OCI-LY7 (cell line): ENCODE results near the gene ZBED4. TPM values are rescaled to one million over a fixed set of nuclear protein-coding genes. Genes with fewer than 3 reads are reported as not detected.

Source experiments
- BruUV-seq: library from RNA; stranded (reverse); fragments of 400-500 nt; replicated peaks from 2 replicates; lab custom pipeline; 2021; lab: Mats Ljungman, UMichigan
- CTCF ChIA-PET: fragments of 300-600 bp; sonication (Branson Sonifier 250); formaldehyde crosslinking; loops from one replicate; lab custom pipeline; 2022; ENCODE audit warnings: antibody characterized with exemption; ENCODE audit not compliant: unreplicated experiment; lab: Charles Lee
- POLR2A ChIA-PET: fragments of 300-600 bp; sonication (Branson Sonifier 250); formaldehyde crosslinking; loops from one replicate; lab custom pipeline; 2022; ENCODE audit warnings: antibody characterized with exemption; lab: Charles Lee
- DNase-seq: peaks from one replicate; pipeline ENCODE4 v3.0.0-alpha.2; 2015; ENCODE audit warnings: low spot score
- H2AFZ ChIP-seq: fragments of 200-600 bp; sonication (generic), shearing (Covaris generic); 2 replicates; pipeline ENCODE4 v1.6.1; 2014; ENCODE audit warnings: mild to moderate bottlenecking, antibody characterized with exemption, low read length, moderate library complexity
- H3K27ac ChIP-seq: fragments of 200-600 bp; sonication (generic); 2 replicates; pipeline ENCODE4 v1.5.1; 2014; ENCODE audit warnings: mixed run types, low read depth, mild to moderate bottlenecking, moderate library complexity, low read length, inconsistent platforms; ENCODE audit not compliant: poor library complexity, severe bottlenecking
- H3K36me3 ChIP-seq: fragments of 200-600 bp; sonication (generic); 2 replicates; pipeline ENCODE4 v1.6.1; 2014; ENCODE audit warnings: mild to moderate bottlenecking, antibody characterized with exemption, low read length, moderate library complexity, mixed read lengths; ENCODE audit not compliant: insufficient read depth
- H3K4me1 ChIP-seq: fragments of 200-600 bp; sonication (generic); 2 replicates; pipeline ENCODE4 v1.5.1; 2014; ENCODE audit warnings: mild to moderate bottlenecking, low read length; ENCODE audit not compliant: insufficient read depth, poor library complexity, severe bottlenecking
- H3K4me2 ChIP-seq: fragments of 200-600 bp; sonication (generic); 2 replicates; pipeline ENCODE4 v1.6.1; 2014; ENCODE audit warnings: mild to moderate bottlenecking, low read length
- H3K4me3 ChIP-seq: fragments of 200-600 bp; sonication (generic); 2 replicates; pipeline ENCODE4 v1.5.1; 2014; ENCODE audit warnings: mild to moderate bottlenecking, low read depth, low read length; ENCODE audit not compliant: poor library complexity, severe bottlenecking
- H3K79me2 ChIP-seq: fragments of 200-600 bp; sonication (generic); 2 replicates; pipeline ENCODE4 v1.6.1; 2016; ENCODE audit warnings: low read depth, mild to moderate bottlenecking, low read length, moderate library complexity, mixed read lengths; ENCODE audit not compliant: insufficient read depth
- H3K9me2 ChIP-seq: fragments of 200-600 bp; sonication (generic); 2 replicates; pipeline ENCODE4 v1.6.1; 2016; ENCODE audit warnings: mild to moderate bottlenecking, low read length, mixed read lengths; ENCODE audit not compliant: insufficient read depth
- H3K9me3 ChIP-seq: fragments of 200-600 bp; sonication (generic); 2 replicates; pipeline ENCODE4 v1.6.1; 2014; ENCODE audit warnings: mild to moderate bottlenecking, mixed run types, low read length, mixed read lengths
- H4K20me1 ChIP-seq: fragments of 200-600 bp; sonication (generic); 2 replicates; pipeline ENCODE4 v1.6.1; 2014; ENCODE audit warnings: mild to moderate bottlenecking, antibody characterized with exemption, low read length, moderate library complexity, mixed read lengths; ENCODE audit not compliant: insufficient read depth
- EZH2phosphoT487 ChIP-seq: fragments of 200-600 bp; sonication (generic); IDR thresholded peaks from 2 replicates; pipeline ENCODE4 v1.6.1; 2018; ENCODE audit warnings: low read depth, borderline replicate concordance, mild to moderate bottlenecking, mixed run types, antibody characterized with exemption, low read length, moderate library complexity, mixed read lengths
- intact Hi-C: fragments of 100-400 bp; cut with micrococcal nuclease; formaldehyde crosslinking; loops from one replicate; pipeline ENCODE4 v1.10.0; 2022; ENCODE audit not compliant: unreplicated experiment
- total RNA-seq, 2 experiments: library from RNA; depleted of rRNA in 1 of 2; stranded (reverse); fragments of >200 nt in 1 of 2; shearing (Covaris generic) in 1 of 2; gene quantifications; 2 replicates each; pipeline ENCODE4 v1.2.3, GENCODE V29; 2014 to 2022
- TF ChIP-seq, protein P1 (sequence below): fragments of 200-600 bp; sonication (generic); conservative IDR thresholded peaks from 2 replicates; pipeline ENCODE4 v1.5.1; 2014; ENCODE audit warnings: mild to moderate bottlenecking, antibody characterized with exemption, low read length, moderate library complexity, mixed read lengths

Gene ZBED4
- total RNA-seq, 2 experiments from 2014 or later, result 30.4 to 31.6 TPM

DNA sequence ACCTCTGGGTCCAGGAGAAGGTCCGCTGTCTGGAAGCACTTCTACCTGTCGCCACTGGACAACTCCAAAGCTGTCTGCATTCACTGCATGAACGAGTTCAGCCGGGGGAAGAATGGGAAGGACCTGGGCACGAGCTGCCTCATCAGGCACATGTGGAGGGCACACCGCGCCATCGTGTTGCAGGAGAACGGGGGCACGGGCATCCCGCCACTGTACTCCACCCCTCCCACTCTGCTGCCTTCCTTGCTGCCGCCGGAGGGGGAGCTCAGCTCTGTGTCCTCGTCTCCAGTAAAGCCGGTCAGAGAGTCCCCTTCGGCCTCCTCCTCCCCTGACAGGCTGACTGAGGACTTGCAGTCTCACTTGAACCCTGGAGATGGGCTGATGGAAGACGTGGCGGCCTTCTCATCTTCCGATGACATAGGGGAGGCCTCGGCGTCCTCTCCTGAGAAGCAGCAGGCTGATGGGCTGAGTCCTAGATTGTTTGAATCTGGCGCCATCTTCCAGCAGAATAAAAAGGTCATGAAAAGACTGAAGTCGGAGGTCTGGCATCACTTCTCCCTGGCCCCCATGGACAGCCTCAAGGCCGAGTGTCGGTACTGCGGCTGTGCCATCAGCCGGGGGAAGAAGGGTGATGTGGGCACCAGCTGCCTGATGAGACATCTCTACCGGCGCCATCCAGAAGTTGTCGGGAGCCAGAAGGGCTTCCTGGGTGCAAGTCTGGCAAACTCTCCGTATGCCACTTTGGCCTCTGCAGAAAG, 31.0 kb downstream of the ZBED4 start:
- no peak for DNase-seq
- Histone ChIP-seq H3K36me3 (peaks cover 68% of the 10 kb centered on the region), H3K4me2 (no peak overlapping the region), H3K9me3 (peaks cover 9% of the 10 kb centered on the region; the same call in 1 of the 2 replicates), H2AFZ (no peak overlapping the region), H3K9me2 (no peaks in the 10 kb centered on the region), H3K27ac (no peak overlapping the region), H3K79me2 (peaks cover 26% of the 10 kb centered on the region; the same call in 1 of the 2 replicates), H3K4me1 (no peaks in the 10 kb centered on the region), H3K4me3 (no peak overlapping the region), H4K20me1 (no peaks in the 10 kb centered on the region)
- no TSS peak for BruUV-seq
- intact Hi-C loops, result no loop called here
- TF ChIP-seq, protein P1, sequence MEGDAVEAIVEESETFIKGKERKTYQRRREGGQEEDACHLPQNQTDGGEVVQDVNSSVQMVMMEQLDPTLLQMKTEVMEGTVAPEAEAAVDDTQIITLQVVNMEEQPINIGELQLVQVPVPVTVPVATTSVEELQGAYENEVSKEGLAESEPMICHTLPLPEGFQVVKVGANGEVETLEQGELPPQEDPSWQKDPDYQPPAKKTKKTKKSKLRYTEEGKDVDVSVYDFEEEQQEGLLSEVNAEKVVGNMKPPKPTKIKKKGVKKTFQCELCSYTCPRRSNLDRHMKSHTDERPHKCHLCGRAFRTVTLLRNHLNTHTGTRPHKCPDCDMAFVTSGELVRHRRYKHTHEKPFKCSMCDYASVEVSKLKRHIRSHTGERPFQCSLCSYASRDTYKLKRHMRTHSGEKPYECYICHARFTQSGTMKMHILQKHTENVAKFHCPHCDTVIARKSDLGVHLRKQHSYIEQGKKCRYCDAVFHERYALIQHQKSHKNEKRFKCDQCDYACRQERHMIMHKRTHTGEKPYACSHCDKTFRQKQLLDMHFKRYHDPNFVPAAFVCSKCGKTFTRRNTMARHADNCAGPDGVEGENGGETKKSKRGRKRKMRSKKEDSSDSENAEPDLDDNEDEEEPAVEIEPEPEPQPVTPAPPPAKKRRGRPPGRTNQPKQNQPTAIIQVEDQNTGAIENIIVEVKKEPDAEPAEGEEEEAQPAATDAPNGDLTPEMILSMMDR, result no peak
- no peak for TF ChIP-seq EZH2phosphoT487
- ChIA-PET POLR2A (no interaction called here), CTCF (no interaction called here)

DNA sequence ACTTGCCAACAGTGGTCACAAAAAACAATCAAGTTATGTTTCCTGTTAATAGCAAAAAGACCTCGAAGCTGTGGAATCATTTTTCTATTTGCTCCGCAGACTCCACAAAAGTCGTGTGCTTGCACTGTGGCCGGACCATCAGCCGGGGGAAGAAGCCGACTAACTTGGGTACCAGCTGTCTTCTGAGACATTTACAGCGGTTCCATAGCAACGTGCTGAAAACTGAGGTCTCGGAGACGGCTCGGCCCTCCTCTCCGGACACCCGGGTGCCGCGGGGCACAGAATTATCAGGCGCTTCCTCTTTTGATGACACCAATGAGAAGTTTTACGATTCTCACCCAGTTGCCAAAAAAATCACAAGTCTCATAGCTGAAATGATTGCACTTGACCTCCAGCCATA, 31.6 kb downstream of the ZBED4 start:
- TF ChIP-seq, protein P1, result no peak
- no peak for TF ChIP-seq EZH2phosphoT487
- intact Hi-C loops, result no loop called here
- H4K20me1 ChIP-seq, result no peaks in the 10 kb centered on the region
- no peaks in the 10 kb centered on the region for H3K4me1 ChIP-seq
- no peak overlapping the region for H3K27ac ChIP-seq
- no peak overlapping the region for H3K4me2 ChIP-seq
- peaks cover 9% of the 10 kb centered on the region; the same call in 1 of the 2 replicates for H3K9me3 ChIP-seq
- ChIA-PET POLR2A (interaction anchor here (0.7 kb wide), 1 partner anchor 85 kb away, joined by 3 read pairs; no protein-coding TSS in a partner anchor), CTCF (no interaction called here)
- no peaks in the 10 kb centered on the region for H3K9me2 ChIP-seq
- H3K4me3 ChIP-seq, result no peak overlapping the region
- H3K36me3 ChIP-seq, result peaks cover 74% of the 10 kb centered on the region
- no peak overlapping the region for H2AFZ ChIP-seq
- no peak for DNase-seq
- peaks cover 23% of the 10 kb centered on the region; the same call in 1 of the 2 replicates for H3K79me2 ChIP-seq
- no TSS peak for BruUV-seq

DNA sequence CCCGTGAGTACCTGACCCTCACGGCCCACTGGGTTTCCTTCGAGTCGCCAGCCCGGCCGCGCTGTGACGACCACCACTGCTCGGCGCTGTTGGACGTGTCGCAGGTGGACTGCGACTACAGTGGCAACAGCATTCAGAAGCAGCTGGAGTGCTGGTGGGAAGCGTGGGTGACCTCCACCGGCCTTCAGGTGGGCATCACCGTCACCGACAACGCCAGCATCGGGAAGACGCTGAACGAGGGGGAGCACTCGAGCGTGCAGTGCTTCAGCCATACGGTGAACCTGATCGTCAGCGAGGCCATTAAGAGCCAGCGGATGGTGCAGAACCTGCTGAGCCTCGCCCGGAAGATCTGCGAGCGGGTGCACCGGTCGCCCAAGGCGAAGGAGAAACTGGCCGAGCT, 32.2 kb downstream of the ZBED4 start:
- Histone ChIP-seq H3K4me1 (no peaks in the 10 kb centered on the region), H3K36me3 (peaks cover 80% of the 10 kb centered on the region), H3K79me2 (peaks cover 17% of the 10 kb centered on the region; the same call in 1 of the 2 replicates), H3K9me2 (no peaks in the 10 kb centered on the region), H3K4me3 (no peak overlapping the region), H3K4me2 (no peak overlapping the region), H2AFZ (no peak overlapping the region), H3K27ac (no peak overlapping the region), H4K20me1 (no peaks in the 10 kb centered on the region), H3K9me3 (peaks cover 9% of the 10 kb centered on the region; the same call in 1 of the 2 replicates)
- no TSS peak for BruUV-seq
- ChIA-PET POLR2A (interaction anchor here (0.7 kb wide), 1 partner anchor 86 kb away, joined by 3 read pairs; no protein-coding TSS in a partner anchor), CTCF (no interaction called here)
- TF ChIP-seq, protein P1, result no peak
- TF ChIP-seq EZH2phosphoT487, result no peak
- intact Hi-C loops, result no loop called here
- DNase-seq, result no peak
